ENCODE measurements around the gene BCCIP. TPM values are rescaled to one million over a fixed set of nuclear protein-coding genes. Genes with fewer than 3 reads are reported as not detected.
A peak's percentile ranks its signal among the peaks of the same experiment; 100 is the strongest.

The BCCIP gene
- total RNA-seq, 1 experiment from 2014 or later, result 49.3 TPM

- Mint-ChIP-seq H3K36me3 (ENCODE audit: insufficient read depth, unreplicated experiment) (peaks cover 14% of the 10 kb centered on the region), H3K27ac (ENCODE audit: unreplicated experiment) (peak within 1 kb of the TSS; percentile 75), H3K27me3 (ENCODE audit: unreplicated experiment) (no peaks in the 10 kb centered on the region), H3K9me3 (ENCODE audit: low read depth, unreplicated experiment) (no peaks in the 10 kb centered on the region), H3K4me3 (ENCODE audit: low read depth, unreplicated experiment) (no peak within 1 kb of the TSS), H3K4me1 (ENCODE audit: low read depth, unreplicated experiment) (peaks cover 37% of the 10 kb centered on the region)
- DNase-seq, result no peak
- intact Hi-C loops (cut with micrococcal nuclease; ENCODE audit: unreplicated experiment), result no loop called here
- TF ChIP-seq CTCF (IDR thresholded peaks at IDR 0.05; ENCODE audit: unreplicated experiment), result no peak
- CTCF ChIA-PET, result no interaction called here
- no TSS peak for BruUV-seq (replicated peaks)
Measured at GRCh38 chr10:125881192-125881591, 57.8 kb downstream of the BCCIP start, which contains the start of gene DHX32. DHX32 (minus strand) TSS chr10:125881292; CDS start chr10:125880824, 468 bp downstream.

GRCh38 chr10:125882596-125882995, 59.2 kb downstream of the BCCIP start:
- peaks cover 37% of the 10 kb centered on the region for H3K4me1 Mint-ChIP-seq (ENCODE audit: low read depth, unreplicated experiment)
- no TSS peak for BruUV-seq (replicated peaks)
- H3K9me3 Mint-ChIP-seq (ENCODE audit: low read depth, unreplicated experiment), result no peaks in the 10 kb centered on the region
- H3K4me3 Mint-ChIP-seq (ENCODE audit: low read depth, unreplicated experiment), result no peak overlapping the region
- no peak for DNase-seq
- peaks cover 14% of the 10 kb centered on the region for H3K36me3 Mint-ChIP-seq (ENCODE audit: insufficient read depth, unreplicated experiment)
- TF ChIP-seq CTCF (IDR thresholded peaks at IDR 0.05; ENCODE audit: unreplicated experiment), result no peak
- peak overlapping the region; percentile 56 for H3K27ac Mint-ChIP-seq (ENCODE audit: unreplicated experiment)
- H3K27me3 Mint-ChIP-seq (ENCODE audit: unreplicated experiment), result no peaks in the 10 kb centered on the region
- intact Hi-C loops (cut with micrococcal nuclease; ENCODE audit: unreplicated experiment), result loop anchor here (2.0 kb wide), 1 partner anchor 38 kb away; no protein-coding TSS in a partner anchor
- CTCF ChIA-PET, result interaction anchor here (0.6 kb wide), 1 partner anchor 786 kb away, joined by 4 read pairs; no protein-coding TSS in a partner anchor

GRCh38 chr10:125883211-125883610, 59.9 kb downstream of the BCCIP start:
- DNase-seq, result no peak
- H3K4me3 Mint-ChIP-seq (ENCODE audit: low read depth, unreplicated experiment), result no peak overlapping the region
- H3K27me3 Mint-ChIP-seq (ENCODE audit: unreplicated experiment), result no peaks in the 10 kb centered on the region
- H3K4me1 Mint-ChIP-seq (ENCODE audit: low read depth, unreplicated experiment), result peaks cover 37% of the 10 kb centered on the region
- peaks cover 14% of the 10 kb centered on the region for H3K36me3 Mint-ChIP-seq (ENCODE audit: insufficient read depth, unreplicated experiment)
- TF ChIP-seq CTCF (IDR thresholded peaks at IDR 0.05; ENCODE audit: unreplicated experiment), result no peak
- CTCF ChIA-PET, result no interaction called here
- intact Hi-C loops (cut with micrococcal nuclease; ENCODE audit: unreplicated experiment), result loop anchor here (2.0 kb wide), 1 partner anchor 38 kb away; no protein-coding TSS in a partner anchor
- no peak overlapping the region for H3K27ac Mint-ChIP-seq (ENCODE audit: unreplicated experiment)
- no peaks in the 10 kb centered on the region for H3K9me3 Mint-ChIP-seq (ENCODE audit: low read depth, unreplicated experiment)
- BruUV-seq (replicated peaks), result no TSS peak

Small RNA genes lying within 50 kb of the gene (microRNA-seq; reads per million reads assigned to microRNA genes)
- gene MIR4484, result 1.4 reads per million

Other genes starting within 250 kb of the BCCIP start
- not detected in 2 replicates for gene TEX36, start 140.4 kb upstream of the BCCIP start, total RNA-seq (2022)
- 19.9 and 20.9 TPM in 2 replicates for gene EDRF1, start 103.8 kb upstream of the BCCIP start, total RNA-seq (2022)
- gene MMP21, start 47.7 kb upstream of the BCCIP start, total RNA-seq (2022), result 0.24 TPM in 1 of 2 replicates, not detected in the other
- gene UROS, start 288 bp upstream of the BCCIP start, total RNA-seq (2022), result 45.3 and 49.2 TPM in 2 replicates
- 29.2 and 32.2 TPM in 2 replicates for gene DHX32, start 57.7 kb downstream of the BCCIP start, total RNA-seq (2022)
- gene FANK1, start 73.0 kb downstream of the BCCIP start, total RNA-seq (2022), result 0.85 and 1.6 TPM in 2 replicates